Pons (tissue), 1 donor: ENCODE data around the gene RAPGEF5.

ENCODE experiments used
- DNase-seq: peaks from one replicate; pipeline ENCODE4 v3.0.0-alpha.2; 2016; ENCODE audit warnings: low spot score

Gene RAPGEF5

GRCh38 chr7:22305706-22306105 lies 51.2 kb downstream of the RAPGEF5 start:
- DNase-seq = no peak

- DNase-seq = no peak
Observed at GRCh38 chr7:22302951-22303423, 54.0 kb downstream of the RAPGEF5 start.

- no peak for DNase-seq
Observed at GRCh38 chr7:22302193-22302592, 54.8 kb downstream of the RAPGEF5 start.

- no peak for DNase-seq
Observed at GRCh38 chr7:22301790-22302189, 55.2 kb downstream of the RAPGEF5 start.

- DNase-seq = no peak
Observed at GRCh38 chr7:22300839-22301238, 56.1 kb downstream of the RAPGEF5 start.

GRCh38 chr7:22296916-22297315 lies 60.0 kb downstream of the RAPGEF5 start:
- peak; percentile 70 for DNase-seq

- no peak for DNase-seq
Observed at GRCh38 chr7:22296265-22296566, 60.7 kb downstream of the RAPGEF5 start.

- DNase-seq = peak; percentile 84
Observed at GRCh38 chr7:22295402-22296264, 61.3 kb downstream of the RAPGEF5 start.

- DNase-seq = peak; percentile 54
Observed at GRCh38 chr7:22292531-22292930, 64.4 kb downstream of the RAPGEF5 start.

- peak; percentile 42 for DNase-seq
Observed at GRCh38 chr7:22291977-22292376, 65.0 kb downstream of the RAPGEF5 start.

- no peak for DNase-seq
Observed at GRCh38 chr7:22288202-22288601, 68.8 kb downstream of the RAPGEF5 start.

GRCh38 chr7:22287412-22287811 lies 69.5 kb downstream of the RAPGEF5 start:
- no peak for DNase-seq

GRCh38 chr7:22286436-22286835 lies 70.5 kb downstream of the RAPGEF5 start:
- no peak for DNase-seq

- no peak for DNase-seq
Observed at GRCh38 chr7:22281481-22281880, 75.5 kb downstream of the RAPGEF5 start.

GRCh38 chr7:22280031-22280430 lies 76.9 kb downstream of the RAPGEF5 start:
- no peak for DNase-seq

- no peak for DNase-seq
Observed at GRCh38 chr7:22278660-22279059, 78.3 kb downstream of the RAPGEF5 start.

GRCh38 chr7:22277375-22277774 lies 79.6 kb downstream of the RAPGEF5 start:
- no peak for DNase-seq

- no peak for DNase-seq
Observed at GRCh38 chr7:22275661-22276060, 81.3 kb downstream of the RAPGEF5 start.

GRCh38 chr7:22271311-22271710 lies 85.6 kb downstream of the RAPGEF5 start:
- no peak for DNase-seq

- DNase-seq = no peak
Observed at GRCh38 chr7:22270371-22270770, 86.6 kb downstream of the RAPGEF5 start.

GRCh38 chr7:22269963-22270362 lies 87.0 kb downstream of the RAPGEF5 start:
- DNase-seq = no peak

- no peak for DNase-seq
Observed at GRCh38 chr7:22268884-22269421, 88.0 kb downstream of the RAPGEF5 start.

GRCh38 chr7:22267930-22268615 lies 88.9 kb downstream of the RAPGEF5 start:
- DNase-seq = peak; percentile 38
